ENCODE data around the gene HPSE2. TPM values are rescaled to one million over a fixed set of nuclear protein-coding genes. Genes with fewer than 3 reads are reported as not detected.

The HPSE2 gene
- total and polyA plus RNA-seq, 2 of the 8 experiments (the other 6 are each of a cell fraction or from before 2014, with no cell fraction given): 0.41 to 0.58 TPM

DNA sequence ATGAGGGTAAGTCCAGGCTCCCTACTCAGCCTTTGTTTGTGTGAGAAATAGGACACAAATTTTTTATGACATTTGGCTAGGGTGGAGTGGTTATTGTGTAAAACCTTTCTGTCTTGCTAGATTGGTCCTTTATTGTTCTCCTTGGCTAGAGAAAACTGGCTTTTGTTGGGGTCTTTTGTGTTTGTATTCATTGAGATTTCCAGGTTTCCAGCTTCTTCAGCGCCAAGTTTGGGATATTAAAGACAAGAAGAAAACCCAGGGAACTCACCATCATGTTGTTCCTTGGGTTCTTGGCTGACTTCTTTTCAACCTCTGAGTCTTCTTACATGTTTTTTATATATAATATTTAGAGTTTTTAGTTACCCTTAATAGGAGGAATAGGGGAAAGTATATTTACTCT lies 310.0 kb downstream of the HPSE2 start (continued):
- no peak for TF ChIP-seq RNF2 (IDR thresholded peaks at IDR 0.05; ENCODE audit: borderline replicate concordance, low read depth, low read length, missing control alignments, poor library complexity, severe bottlenecking)
- TF ChIP-seq CEBPB (IDR thresholded peaks at IDR 0.05; ENCODE audit: low read depth, low read length): no peak
- no peak for TF ChIP-seq MAX (IDR thresholded peaks at IDR 0.05)
- TF ChIP-seq ATF2 (IDR thresholded peaks at IDR 0.05; ENCODE audit: low read length): no peak
- TF ChIP-seq CHD2 (IDR thresholded peaks at IDR 0.05; ENCODE audit: low read length): no peak
- no peak for TF ChIP-seq HDAC6 (IDR thresholded peaks at IDR 0.05; ENCODE audit: low read depth, low read length)
- TF ChIP-seq SAP30 (IDR thresholded peaks at IDR 0.05; ENCODE audit: insufficient read depth, insufficient replicate concordance, low read length): no peak

All from H1 (cell line).